HG03469 (cell line): Measurements from ENCODE around the gene ZNF560.
A peak's percentile ranks its signal among the peaks of the same experiment; 100 is the strongest.

Experiments
- ATAC-seq: cut with Tn5 transposase; IDR thresholded peaks from one replicate; pipeline ENCODE4 v1.9.1; 2021; ENCODE audit warnings: mild to moderate bottlenecking, moderate library complexity, moderate number of reproducible peaks; ENCODE audit not compliant: unreplicated experiment

ZNF560 gene

GRCh38 chr19:9436358-9436757 lies 62.1 kb downstream of the ZNF560 start:
- no peak for ATAC-seq

DNA sequence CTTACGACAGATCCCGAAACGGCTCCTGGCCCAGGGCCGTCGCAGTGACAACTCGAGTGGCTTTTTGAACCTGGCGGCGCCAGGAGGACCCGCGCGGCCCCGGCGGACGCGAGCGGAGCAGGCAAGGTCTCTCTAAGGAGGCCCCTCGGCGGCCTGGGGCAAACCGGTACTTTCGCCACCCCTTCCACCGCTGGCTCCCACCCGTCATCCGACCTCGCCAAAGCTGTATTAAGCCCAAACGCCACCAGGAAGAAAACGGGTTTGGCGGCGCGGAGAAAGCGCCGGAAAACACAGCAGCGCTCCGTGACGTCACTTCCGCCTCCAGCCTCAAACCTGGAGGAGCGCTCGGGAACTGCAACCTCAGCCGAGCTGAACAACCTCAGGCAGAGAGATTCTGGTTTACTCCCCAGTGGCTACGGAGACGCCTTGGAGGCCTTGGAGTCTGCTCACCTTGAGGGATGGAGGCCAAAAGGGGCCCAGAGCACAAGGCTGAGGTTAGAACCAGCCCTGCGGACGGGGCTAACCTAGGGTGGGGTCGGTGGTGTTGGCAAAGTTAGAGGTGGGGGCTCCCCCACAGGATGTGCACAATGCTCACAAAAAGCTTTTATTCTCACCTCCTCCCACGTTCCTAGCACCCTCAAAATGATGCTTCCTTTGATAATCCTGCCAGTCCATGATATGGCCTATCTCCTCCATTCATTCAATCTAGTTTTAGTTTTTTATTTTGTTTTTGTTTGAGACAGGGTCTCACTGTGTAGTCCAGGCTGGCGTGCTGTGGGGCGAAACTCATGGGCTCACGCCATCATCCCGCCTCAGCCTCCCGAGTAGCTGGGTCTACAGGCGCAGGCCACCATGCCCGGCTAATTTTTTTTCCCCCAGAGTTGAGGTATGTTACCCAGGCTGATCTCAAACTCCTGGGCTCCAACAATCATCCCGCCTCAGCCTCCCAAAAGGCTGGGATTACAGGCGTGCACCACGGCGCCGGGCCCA lies 62.8 kb downstream of the ZNF560 start, which contains the start of gene ZNF266:
Gene ZNF266 (minus strand): TSS at position 295 of the 990 bp plus-strand sequence. CDS start 15,484 bp downstream, outside the sequence.
- ATAC-seq: peak; percentile 82

- no peak for ATAC-seq
Measured at GRCh38 chr19:9431475-9431874, 66.9 kb downstream of the ZNF560 start.

DNA sequence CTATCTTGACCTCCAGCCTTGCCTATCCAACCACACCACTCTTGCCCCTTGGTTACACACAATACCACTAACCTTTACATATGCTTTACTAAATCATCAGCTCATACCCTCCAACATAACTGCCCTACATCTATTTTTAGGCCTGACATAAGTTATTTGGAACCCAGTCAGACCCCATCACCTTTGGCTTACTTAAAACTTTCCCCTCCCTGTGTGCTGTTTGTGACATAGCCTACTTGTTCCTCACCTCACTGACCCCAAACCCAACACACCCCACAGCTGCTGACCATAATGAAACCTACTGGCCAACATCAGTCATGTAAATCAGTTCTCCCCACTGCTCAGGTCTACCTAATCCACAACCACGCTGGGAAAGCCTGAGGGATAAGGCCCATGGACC lies 68.0 kb downstream of the ZNF560 start:
- no peak for ATAC-seq

GRCh38 chr19:9427941-9428340 lies 70.5 kb downstream of the ZNF560 start:
- ATAC-seq: no peak
